Hepatocyte (in vitro differentiated cells): ENCODE data around the gene RHOBTB3. TPM values are rescaled to one million over a fixed set of nuclear protein-coding genes. Genes with fewer than 3 reads are reported as not detected.

Experiments used
- DNase-seq: peaks from one replicate; pipeline ENCODE4 v3.0.0-alpha.2; 2016; ENCODE audit warnings: low spot score
- H2AFZ ChIP-seq: fragments of 200-600 bp; sonication (generic); 2 replicates; pipeline ENCODE4 v1.6.0; 2016; ENCODE audit warnings: antibody characterized with exemption, mild to moderate bottlenecking
- H3K27ac ChIP-seq: fragments of 200-600 bp; sonication (generic); 2 replicates; pipeline ENCODE4 v1.5.1; 2016; ENCODE audit warnings: mild to moderate bottlenecking
- H3K27me3 ChIP-seq: fragments of 200-600 bp; sonication (generic); 2 replicates; pipeline ENCODE4 v1.6.1; 2016
- H3K36me3 ChIP-seq: fragments of 200-600 bp; sonication (generic); replicated peaks from 2 replicates; pipeline ENCODE4 v1.5.1; 2016; ENCODE audit warnings: low read depth; ENCODE audit not compliant: insufficient read depth
- H3K4me1 ChIP-seq: fragments of 200-600 bp; sonication (generic); 2 replicates; pipeline ENCODE4 v1.5.1; 2016; ENCODE audit warnings: mild to moderate bottlenecking, moderate library complexity; ENCODE audit not compliant: insufficient read depth
- H3K4me2 ChIP-seq: fragments of 200-600 bp; sonication (generic); 2 replicates; pipeline ENCODE4 v1.6.0; 2016
- H3K4me3 ChIP-seq: fragments of 200-600 bp; sonication (generic); 2 replicates; pipeline ENCODE4 v1.5.1; 2016; ENCODE audit warnings: mild to moderate bottlenecking
- H3K79me2 ChIP-seq: fragments of 200-600 bp; sonication (generic); 2 replicates; pipeline ENCODE4 v1.6.0; 2017; ENCODE audit warnings: mild to moderate bottlenecking
- H3K9me2 ChIP-seq: fragments of 200-600 bp; sonication (generic); replicated peaks from 2 replicates; pipeline ENCODE4 v1.6.0; 2017; ENCODE audit warnings: mild to moderate bottlenecking; ENCODE audit not compliant: insufficient read depth
- H3K9me3 ChIP-seq: fragments of 200-600 bp; sonication (generic); 2 replicates; pipeline ENCODE4 v1.5.1; 2016; ENCODE audit warnings: low read depth, mild to moderate bottlenecking
- H4K20me1 ChIP-seq: fragments of 200-600 bp; sonication (generic); 2 replicates; pipeline ENCODE4 v1.6.0; 2016; ENCODE audit warnings: mild to moderate bottlenecking; ENCODE audit not compliant: insufficient read depth, poor library complexity, severe bottlenecking
- EZH2 ChIP-seq: fragments of 200-600 bp; sonication (generic); IDR thresholded peaks from 2 replicates; pipeline ENCODE4 v1.6.1; 2016; ENCODE audit warnings: antibody characterized with exemption, mild to moderate bottlenecking, borderline replicate concordance
- EZH2phosphoT487 ChIP-seq: fragments of 200-600 bp; sonication (generic); IDR thresholded peaks from one replicate; pipeline ENCODE4 v1.6.1; 2018; ENCODE audit warnings: antibody characterized with exemption, mild to moderate bottlenecking, low read depth, moderate library complexity; ENCODE audit not compliant: unreplicated experiment, severe bottlenecking
- WGBS: methylation state at CpG from one replicate; pipeline ENCODE4 v1.1.6; 2016; ENCODE audit warnings: low lambda C conversion rate; ENCODE audit errors: missing lambda C conversion rate; 5-methylcytosine and 5-hydroxymethylcytosine counted together
- polyA plus RNA-seq: library from polyadenylated mRNA; unstranded; fragments of >200 nt; fragmentation: Nextera tagmentation; extraction: Ambion mirVana; gene quantifications from 2 replicates; pipeline ENCODE4 v1.2.1, GENCODE V29; 2016
- total RNA-seq: library from RNA; depleted of rRNA; stranded (reverse); fragments of >200 nt; gene quantifications from 2 replicates; pipeline ENCODE4 v1.2.3, GENCODE V29; 2014
- TF ChIP-seq, protein P1 (sequence below): fragments of 200-600 bp; sonication (generic); IDR thresholded peaks from 2 replicates; pipeline ENCODE4 v1.5.1; 2016; ENCODE audit warnings: antibody characterized with exemption, mild to moderate bottlenecking; ENCODE audit not compliant: poor library complexity

RHOBTB3 gene
- total and polyA plus RNA-seq, 2 experiments from 2014 or later: 91.3 to 126 TPM

- H3K4me1 ChIP-seq: peaks cover 43% of the 10 kb centered on the region
- H3K79me2 ChIP-seq: peaks cover 53% of the 10 kb centered on the region
- peak overlapping the region; percentile 89 for H3K4me2 ChIP-seq
- H3K27ac ChIP-seq: peak overlapping the region; percentile 95
- no peaks in the 10 kb centered on the region for H3K9me2 ChIP-seq
- no peaks in the 10 kb centered on the region for H3K9me3 ChIP-seq
- no peaks in the 10 kb centered on the region for H3K27me3 ChIP-seq
- H3K36me3 ChIP-seq: no peaks in the 10 kb centered on the region
- WGBS: 57% methylated on average over 9 of the region's 9 CpGs
- H3K4me3 ChIP-seq: peak overlapping the region; percentile 75
- TF ChIP-seq, protein P1, sequence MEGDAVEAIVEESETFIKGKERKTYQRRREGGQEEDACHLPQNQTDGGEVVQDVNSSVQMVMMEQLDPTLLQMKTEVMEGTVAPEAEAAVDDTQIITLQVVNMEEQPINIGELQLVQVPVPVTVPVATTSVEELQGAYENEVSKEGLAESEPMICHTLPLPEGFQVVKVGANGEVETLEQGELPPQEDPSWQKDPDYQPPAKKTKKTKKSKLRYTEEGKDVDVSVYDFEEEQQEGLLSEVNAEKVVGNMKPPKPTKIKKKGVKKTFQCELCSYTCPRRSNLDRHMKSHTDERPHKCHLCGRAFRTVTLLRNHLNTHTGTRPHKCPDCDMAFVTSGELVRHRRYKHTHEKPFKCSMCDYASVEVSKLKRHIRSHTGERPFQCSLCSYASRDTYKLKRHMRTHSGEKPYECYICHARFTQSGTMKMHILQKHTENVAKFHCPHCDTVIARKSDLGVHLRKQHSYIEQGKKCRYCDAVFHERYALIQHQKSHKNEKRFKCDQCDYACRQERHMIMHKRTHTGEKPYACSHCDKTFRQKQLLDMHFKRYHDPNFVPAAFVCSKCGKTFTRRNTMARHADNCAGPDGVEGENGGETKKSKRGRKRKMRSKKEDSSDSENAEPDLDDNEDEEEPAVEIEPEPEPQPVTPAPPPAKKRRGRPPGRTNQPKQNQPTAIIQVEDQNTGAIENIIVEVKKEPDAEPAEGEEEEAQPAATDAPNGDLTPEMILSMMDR: no peak
- no peak for TF ChIP-seq EZH2phosphoT487
- TF ChIP-seq EZH2: no peak
- peaks cover 4% of the 10 kb centered on the region for H4K20me1 ChIP-seq
- no peak overlapping the region for H2AFZ ChIP-seq
- no peak for DNase-seq
These were observed 90.2 kb downstream of the RHOBTB3 start for GRCh38 chr5:95821110-95822021.

- peak overlapping the region; percentile 61 for H2AFZ ChIP-seq
- no peaks in the 10 kb centered on the region for H3K27me3 ChIP-seq
- H3K9me2 ChIP-seq: no peaks in the 10 kb centered on the region
- peaks cover 47% of the 10 kb centered on the region for H3K79me2 ChIP-seq
- peak overlapping the region; percentile 75 for H3K4me3 ChIP-seq
- WGBS: 1% methylated on average over 19 of the region's 19 CpGs
- H3K4me1 ChIP-seq: peaks cover 40% of the 10 kb centered on the region
- H4K20me1 ChIP-seq: peaks cover 4% of the 10 kb centered on the region
- peak overlapping the region; percentile 89 for H3K4me2 ChIP-seq
- TF ChIP-seq EZH2phosphoT487 (no peak), EZH2 (no peak)
- TF ChIP-seq, protein P1: no peak
- no peaks in the 10 kb centered on the region for H3K9me3 ChIP-seq
- H3K36me3 ChIP-seq: no peaks in the 10 kb centered on the region
- peak overlapping the region; percentile 95 for H3K27ac ChIP-seq
- peak; percentile 73 for DNase-seq
These were observed 91.0 kb downstream of the RHOBTB3 start for GRCh38 chr5:95822043-95822541.

GRCh38 chr5:95822542-95823181, 91.5 kb downstream of the RHOBTB3 start, which contains the start of gene GLRX:
Gene GLRX (minus strand): TSS chr5:95822726. CDS start chr5:95822662, 64 bp downstream.
- Histone ChIP-seq H3K36me3 (no peaks in the 10 kb centered on the region), H3K4me3 (peak within 1 kb of the TSS; percentile 75), H3K4me2 (peak within 1 kb of the TSS; percentile 89), H3K9me2 (no peaks in the 10 kb centered on the region), H3K79me2 (peaks cover 42% of the 10 kb centered on the region), H3K27ac (peak within 1 kb of the TSS; percentile 95), H3K9me3 (no peaks in the 10 kb centered on the region), H3K27me3 (no peaks in the 10 kb centered on the region), H2AFZ (peak within 1 kb of the TSS; percentile 61), H4K20me1 (peaks cover 4% of the 10 kb centered on the region), H3K4me1 (peaks cover 39% of the 10 kb centered on the region)
- peak; percentile 85 for DNase-seq
- no peak for TF ChIP-seq EZH2phosphoT487
- 0% methylated on average over 8 of the region's 8 CpGs for whole genome bisulfite sequencing
